Measurements from ENCODE around the gene ITPKC. TPM values are rescaled to one million over a fixed set of nuclear protein-coding genes. Genes with fewer than 3 reads are reported as not detected.
A peak's percentile ranks its signal among the peaks of the same experiment; 100 is the strongest.

ITPKC gene
- total and polyA plus RNA-seq, 9 of the 15 experiments (the other 6 are each of a cell fraction or from before 2014, with no cell fraction given) = 0.08 to 9.3 (median 5.8) TPM

- TF ChIP-seq ATF6 (CRISPR knock-in tag; IDR thresholded peaks at IDR 0.05) (no peak), ZBTB9 (CRISPR knock-in tag; IDR thresholded peaks at IDR 0.05) (no peak), ZFP1 (CRISPR knock-in tag; IDR thresholded peaks at IDR 0.05) (no peak), MBD1 (CRISPR knock-in tag; IDR thresholded peaks at IDR 0.05) (no peak), GABPB2 (CRISPR knock-in tag; conservative IDR thresholded peaks at IDR 0.05) (no peak), L3MBTL2 (IDR thresholded peaks at IDR 0.05) (no peak), ZNF174 (CRISPR knock-in tag; IDR thresholded peaks at IDR 0.05) (no peak), ZNF24 (IDR thresholded peaks at IDR 0.05) (no peak), DACH1 (IDR thresholded peaks at IDR 0.05; ENCODE audit: partially characterized antibody) (no peak), CHD4 (IDR thresholded peaks at IDR 0.05; ENCODE audit: insufficient read depth, insufficient replicate concordance, low read depth, low read length, poor library complexity, severe bottlenecking) (no peak), ATF4 (CRISPR knock-in tag; IDR thresholded peaks at IDR 0.05) (no peak), ASH1L (IDR thresholded peaks at IDR 0.05; ENCODE audit: borderline replicate concordance, low read depth, partially characterized antibody) (peak; percentile 69), ZNF695 (CRISPR knock-in tag; IDR thresholded peaks at IDR 0.05) (no peak), ZNF175 (CRISPR knock-in tag; IDR thresholded peaks at IDR 0.05; ENCODE audit: low read depth) (no peak), NFYB (IDR thresholded peaks at IDR 0.05; ENCODE audit: extremely low read depth, insufficient read length) (peak; percentile 79), MITF (IDR thresholded peaks at IDR 0.05) (no peak), THAP7 (CRISPR knock-in tag; IDR thresholded peaks at IDR 0.05) (no peak)
These were observed 2.2 kb upstream of the ITPKC start (continued) for GRCh38 chr19:40714441-40715299.
